Hepatocyte (in vitro differentiated cells): Measurements from ENCODE around the gene ARHGAP42. TPM values are rescaled to one million over a fixed set of nuclear protein-coding genes. Genes with fewer than 3 reads are reported as not detected.

Experiments used
- DNase-seq: peaks from one replicate; pipeline ENCODE4 v3.0.0-alpha.2; 2016; ENCODE audit warnings: low spot score
- H2AFZ ChIP-seq: fragments of 200-600 bp; sonication (generic); 2 replicates; pipeline ENCODE4 v1.6.0; 2016; ENCODE audit warnings: antibody characterized with exemption, mild to moderate bottlenecking
- H3K27ac ChIP-seq: fragments of 200-600 bp; sonication (generic); 2 replicates; pipeline ENCODE4 v1.5.1; 2016; ENCODE audit warnings: mild to moderate bottlenecking
- H3K27me3 ChIP-seq: fragments of 200-600 bp; sonication (generic); 2 replicates; pipeline ENCODE4 v1.6.1; 2016
- H3K36me3 ChIP-seq: fragments of 200-600 bp; sonication (generic); replicated peaks from 2 replicates; pipeline ENCODE4 v1.5.1; 2016; ENCODE audit warnings: low read depth; ENCODE audit not compliant: insufficient read depth
- H3K4me1 ChIP-seq: fragments of 200-600 bp; sonication (generic); 2 replicates; pipeline ENCODE4 v1.5.1; 2016; ENCODE audit warnings: mild to moderate bottlenecking, moderate library complexity; ENCODE audit not compliant: insufficient read depth
- H3K4me2 ChIP-seq: fragments of 200-600 bp; sonication (generic); 2 replicates; pipeline ENCODE4 v1.6.0; 2016
- H3K4me3 ChIP-seq: fragments of 200-600 bp; sonication (generic); 2 replicates; pipeline ENCODE4 v1.5.1; 2016; ENCODE audit warnings: mild to moderate bottlenecking
- H3K79me2 ChIP-seq: fragments of 200-600 bp; sonication (generic); 2 replicates; pipeline ENCODE4 v1.6.0; 2017; ENCODE audit warnings: mild to moderate bottlenecking
- H3K9me2 ChIP-seq: fragments of 200-600 bp; sonication (generic); replicated peaks from 2 replicates; pipeline ENCODE4 v1.6.0; 2017; ENCODE audit warnings: mild to moderate bottlenecking; ENCODE audit not compliant: insufficient read depth
- H3K9me3 ChIP-seq: fragments of 200-600 bp; sonication (generic); 2 replicates; pipeline ENCODE4 v1.5.1; 2016; ENCODE audit warnings: low read depth, mild to moderate bottlenecking
- H4K20me1 ChIP-seq: fragments of 200-600 bp; sonication (generic); 2 replicates; pipeline ENCODE4 v1.6.0; 2016; ENCODE audit warnings: mild to moderate bottlenecking; ENCODE audit not compliant: insufficient read depth, poor library complexity, severe bottlenecking
- CTCF ChIP-seq: fragments of 200-600 bp; sonication (generic); IDR thresholded peaks from 2 replicates; pipeline ENCODE4 v1.5.1; 2016; ENCODE audit warnings: antibody characterized with exemption, mild to moderate bottlenecking; ENCODE audit not compliant: poor library complexity
- EZH2 ChIP-seq: fragments of 200-600 bp; sonication (generic); IDR thresholded peaks from 2 replicates; pipeline ENCODE4 v1.6.1; 2016; ENCODE audit warnings: antibody characterized with exemption, mild to moderate bottlenecking, borderline replicate concordance
- EZH2phosphoT487 ChIP-seq: fragments of 200-600 bp; sonication (generic); IDR thresholded peaks from one replicate; pipeline ENCODE4 v1.6.1; 2018; ENCODE audit warnings: antibody characterized with exemption, mild to moderate bottlenecking, low read depth, moderate library complexity; ENCODE audit not compliant: unreplicated experiment, severe bottlenecking
- WGBS: methylation state at CpG from one replicate; pipeline ENCODE4 v1.1.6; 2016; ENCODE audit warnings: low lambda C conversion rate; ENCODE audit errors: missing lambda C conversion rate; 5-methylcytosine and 5-hydroxymethylcytosine counted together
- polyA plus RNA-seq: library from polyadenylated mRNA; unstranded; fragments of >200 nt; fragmentation: Nextera tagmentation; extraction: Ambion mirVana; gene quantifications from 2 replicates; pipeline ENCODE4 v1.2.1, GENCODE V29; 2016
- total RNA-seq: library from RNA; depleted of rRNA; stranded (reverse); fragments of >200 nt; gene quantifications from 2 replicates; pipeline ENCODE4 v1.2.3, GENCODE V29; 2014

The ARHGAP42 gene
- total and polyA plus RNA-seq, 2 experiments from 2014 or later, result 8.7 to 26.5 TPM

GRCh38 chr11:100731471-100731870 is 44.4 kb downstream of the ARHGAP42 start:
- Histone ChIP-seq H3K27me3 (no peaks in the 10 kb centered on the region), H3K27ac (no peak overlapping the region), H3K36me3 (no peaks in the 10 kb centered on the region), H3K4me3 (no peak overlapping the region), H3K4me2 (peak overlapping the region; percentile 47), H3K4me1 (no peaks in the 10 kb centered on the region), H2AFZ (no peak overlapping the region), H3K9me2 (no peaks in the 10 kb centered on the region), H3K79me2 (peaks cover 70% of the 10 kb centered on the region), H4K20me1 (no peaks in the 10 kb centered on the region), H3K9me3 (no peaks in the 10 kb centered on the region)
- TF ChIP-seq CTCF (no peak), EZH2phosphoT487 (no peak), EZH2 (no peak)
- WGBS, result 33% methylated on average over 1 of the region's 1 CpG
- DNase-seq, result no peak

- Histone ChIP-seq H3K4me1 (peaks cover 3% of the 10 kb centered on the region), H3K79me2 (peaks cover 71% of the 10 kb centered on the region)
Observed at GRCh38 chr11:100732949-100733348, 45.9 kb downstream of the ARHGAP42 start.

GRCh38 chr11:100734743-100735527 is 47.8 kb downstream of the ARHGAP42 start:
- WGBS, result 76% methylated on average over 1 of the region's 1 CpG
- Histone ChIP-seq H3K79me2 (peaks cover 55% of the 10 kb centered on the region), H3K27ac (no peak overlapping the region), H3K9me2 (no peaks in the 10 kb centered on the region), H3K9me3 (no peaks in the 10 kb centered on the region), H4K20me1 (no peaks in the 10 kb centered on the region), H3K4me2 (no peak overlapping the region), H3K4me3 (no peak overlapping the region), H3K36me3 (no peaks in the 10 kb centered on the region), H2AFZ (no peak overlapping the region), H3K4me1 (peaks cover 23% of the 10 kb centered on the region), H3K27me3 (no peaks in the 10 kb centered on the region)
- no peak for DNase-seq
- TF ChIP-seq CTCF (no peak), EZH2phosphoT487 (no peak), EZH2 (no peak)

More at GRCh38 chr11:100732949-100733348, 45.9 kb downstream of the ARHGAP42 start:
- no peaks in the 10 kb centered on the region for H3K36me3 ChIP-seq
- no peaks in the 10 kb centered on the region for H3K9me3 ChIP-seq
- no peak for DNase-seq
- no peak overlapping the region for H2AFZ ChIP-seq
- H3K4me3 ChIP-seq, result no peak overlapping the region
- TF ChIP-seq EZH2phosphoT487 (no peak), CTCF (no peak), EZH2 (no peak)
- H3K4me2 ChIP-seq, result no peak overlapping the region
- H4K20me1 ChIP-seq, result no peaks in the 10 kb centered on the region
- no peaks in the 10 kb centered on the region for H3K9me2 ChIP-seq
- no peak overlapping the region for H3K27ac ChIP-seq
- H3K27me3 ChIP-seq, result no peaks in the 10 kb centered on the region
